B cell (primary cell): ENCODE measurements around the gene OSGEP. TPM values are rescaled to one million over a fixed set of nuclear protein-coding genes. Genes with fewer than 3 reads are reported as not detected.

Experiments
- ATAC-seq: fragments of 200-7000 bp; cut with Tn5 transposase; one replicate; pipeline ENCODE4 v1.10.0; 2021; ENCODE audit warnings: low read depth, mild to moderate bottlenecking, moderate number of reproducible peaks, moderate library complexity
- CTCF ChIA-PET: fragments of 350-600 bp; sonication (Branson Sonifier 250); formaldehyde crosslinking; loops from one replicate; lab custom pipeline; 2021; ENCODE audit warnings: antibody characterized with exemption, inconsistent platforms; lab: Charles Lee
- POLR2A ChIA-PET: fragments of 350-600 bp; sonication (Branson Sonifier 250); formaldehyde crosslinking; loops from one replicate; lab custom pipeline; 2021; ENCODE audit warnings: antibody characterized with exemption; lab: Charles Lee
- DNase-seq: peaks from one replicate; pipeline ENCODE4 v3.0.0; 2013
- H2AFZ ChIP-seq: 2 replicates; pipeline ENCODE4 v1.6.1; 2012; ENCODE audit warnings: mild to moderate bottlenecking, low read depth, low read length; ENCODE audit not compliant: insufficient read depth, poor library complexity, severe bottlenecking
- H3K27ac ChIP-seq, 2 donors: 1 replicate in 1 of 2; 2 replicates in 1 of 2; pipeline ENCODE4 v1.5.1; 2012 to 2013; ENCODE audit warnings: low read length in 2 of 2, mild to moderate bottlenecking in 2 of 2, moderate library complexity in 1 of 2
- H3K27me3 ChIP-seq, 4 experiments: fragments of 200-600 bp in 1 of 4; sonication (generic) in 1 of 4; replicated peaks in 1 of 4; 1 replicate in 2 of 4; 2 replicates in 2 of 4; pipeline versions ENCODE4 v1.6.1 to v1.7.0; 2013 to 2016; ENCODE audit warnings: low read length in 3 of 4, mild to moderate bottlenecking in 2 of 4, mixed read lengths in 1 of 4, moderate library complexity in 1 of 4; ENCODE audit not compliant: insufficient read depth in 4 of 4, control insufficient read depth in 3 of 4; ENCODE audit errors: control extremely low read depth in 1 of 4
- H3K36me3 ChIP-seq, 2 experiments: replicated peaks in 1 of 2; 1 replicate in 1 of 2; 2 replicates in 1 of 2; pipeline versions ENCODE4 v1.6.1 to v1.7.1; 2013; ENCODE audit warnings: low read length in 1 of 2; ENCODE audit not compliant: insufficient read depth in 2 of 2, control insufficient read depth in 1 of 2; ENCODE audit errors: control extremely low read depth in 1 of 2, extremely low read depth in 1 of 2
- H3K4me1 ChIP-seq, 2 donors: fragments of 200-600 bp in 1 of 2; sonication (generic) in 1 of 2; 1 replicate in 1 of 2; 2 replicates in 1 of 2; pipeline versions ENCODE4 v1.5.1 to v1.6.1; 2013 to 2017; ENCODE audit warnings: low read length in 2 of 2; ENCODE audit not compliant: control insufficient read depth in 2 of 2, insufficient read depth in 2 of 2
- H3K4me2 ChIP-seq: replicated peaks from 2 replicates; pipeline ENCODE3; 2012; ENCODE audit warnings: mild to moderate bottlenecking, low read depth, low read length; ENCODE audit not compliant: poor library complexity, severe bottlenecking
- H3K4me3 ChIP-seq, 5 experiments: fragments of 200-600 bp in 1 of 5; sonication (generic) in 1 of 5; 1 replicate in 3 of 5; 2 replicates in 2 of 5; pipeline versions ENCODE4 v1.5.1 to v1.7.0; 2011 to 2016; ENCODE audit warnings: low read length in 4 of 5, mild to moderate bottlenecking in 4 of 5, low read depth in 2 of 5, control low read depth in 1 of 5, moderate library complexity in 1 of 5; ENCODE audit not compliant: insufficient read depth in 1 of 5; ENCODE audit errors: control extremely low read depth in 1 of 5, extremely low read depth in 1 of 5
- H3K79me2 ChIP-seq: fragments of 200-600 bp; sonication (generic); one replicate; pipeline ENCODE4 v1.6.0; 2016; ENCODE audit warnings: low read length; ENCODE audit not compliant: control insufficient read depth, insufficient read depth
- H3K9ac ChIP-seq: fragments of 200-600 bp; sonication (generic); 2 replicates; pipeline ENCODE4 v1.6.1; 2017; ENCODE audit warnings: mild to moderate bottlenecking, low read length, moderate library complexity
- H3K9me3 ChIP-seq, 3 donors: one replicate each; pipeline versions ENCODE4 v1.6.1 to v1.7.1; 2013; ENCODE audit warnings: low read length in 2 of 3; ENCODE audit not compliant: control insufficient read depth in 2 of 3, insufficient read depth in 1 of 3; ENCODE audit errors: control extremely low read depth in 1 of 3
- H4K20me1 ChIP-seq: 2 replicates; pipeline ENCODE4 v1.6.0; 2012; ENCODE audit warnings: mild to moderate bottlenecking, low read length; ENCODE audit not compliant: insufficient read depth, control insufficient read depth, poor library complexity, severe bottlenecking
- H3K27ac Mint-ChIP-seq: one replicate; pipeline ENCODE4 v1.8.0; 2021; ENCODE audit warnings: mixed read lengths
- H3K27me3 Mint-ChIP-seq: one replicate; pipeline ENCODE4 v1.8.0; 2021; ENCODE audit warnings: mixed read lengths
- H3K4me1 Mint-ChIP-seq: one replicate; pipeline ENCODE4 v1.8.0; 2021; ENCODE audit warnings: mixed read lengths
- H3K4me3 Mint-ChIP-seq: one replicate; pipeline ENCODE4 v1.8.0; 2021; ENCODE audit warnings: mixed read lengths
- H3K9me3 Mint-ChIP-seq: one replicate; pipeline ENCODE4 v1.8.0; 2022; ENCODE audit warnings: mixed read lengths; ENCODE audit not compliant: insufficient read depth
- CTCF ChIP-seq: fragments of 200-600 bp; IDR thresholded peaks from one replicate; pipeline ENCODE4 v1.8.0; 2022; ENCODE audit warnings: antibody characterized with exemption, mild to moderate bottlenecking
- EZH2 ChIP-seq: IDR thresholded peaks from 2 replicates; pipeline ENCODE4 v1.6.1; 2012; ENCODE audit warnings: borderline replicate concordance, low read depth, mild to moderate bottlenecking, moderate library complexity, low read length; ENCODE audit not compliant: insufficient read depth, poor library complexity, severe bottlenecking
- WGBS: methylation state at CpG from one replicate; pipeline ENCODE4 v1.1.5; 2013; ENCODE audit warnings: missing lambda C conversion rate; ENCODE audit not compliant: insufficient coverage; 5-methylcytosine and 5-hydroxymethylcytosine counted together
- intact Hi-C: fragments of 100-400 bp; cut with micrococcal nuclease; formaldehyde crosslinking; loops from one replicate; pipeline ENCODE4 v1.10.0; 2022
- polyA plus RNA-seq: library from polyadenylated mRNA; depleted of rRNA; stranded (reverse); fragments of >200 nt; gene quantifications from 2 replicates; pipeline ENCODE4 v1.2.3, GENCODE V29; 2012
- total RNA-seq, 2 donors: library from RNA; stranded (reverse); fragments of 120-200 nt in 1 of 2; gene quantifications; 1 replicate in 1 of 2; 2 replicates in 1 of 2; pipeline versions ENCODE4 v1.2.3 to v1.2.4, GENCODE V29; 2013 to 2022

Gene OSGEP
- total and polyA plus RNA-seq, 2 donors (not counting 1 experiment from before 2014, with no cell fraction given) = 117 to 156 TPM

DNA sequence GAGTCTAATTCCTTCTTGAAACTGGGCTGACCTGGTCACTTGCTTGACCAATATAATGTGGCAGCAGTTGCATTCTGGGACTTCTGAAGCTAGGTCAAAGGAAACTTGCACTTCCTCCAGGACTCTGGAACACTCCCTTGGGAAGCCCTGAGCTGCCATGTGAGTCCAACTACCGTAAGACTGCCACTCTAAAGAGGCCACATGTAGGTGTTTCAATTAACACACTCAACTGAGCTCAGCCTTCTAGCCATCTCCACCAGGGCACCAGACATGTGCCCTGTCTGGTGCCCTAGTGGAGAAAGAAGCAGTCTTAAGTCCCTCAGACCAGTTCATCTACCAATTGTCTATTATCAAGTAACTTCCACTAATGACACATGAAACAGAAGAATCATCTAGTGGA lies 35.2 kb downstream of the OSGEP start:
- intact Hi-C loops = no loop called here
- ATAC-seq (no peak), DNase-seq (no peak)
- no peaks in the 10 kb centered on the region for H3K27me3 Mint-ChIP-seq
- H3K9me3 Mint-ChIP-seq = no peaks in the 10 kb centered on the region
- H3K4me2 ChIP-seq = no peak overlapping the region
- peak overlapping the region in 1 of 2 donors; percentile 3 for H3K27ac ChIP-seq
- H3K9ac ChIP-seq = no peak overlapping the region
- no peaks in the 10 kb centered on the region for H4K20me1 ChIP-seq
- H3K4me3 Mint-ChIP-seq = no peak overlapping the region
- WGBS = 0% methylated on average over 1 of the region's 1 CpG
- no peaks in the 10 kb centered on the region for H3K9me3 ChIP-seq
- H3K36me3 ChIP-seq = no peaks in the 10 kb centered on the region
- ChIA-PET POLR2A (no interaction called here), CTCF (interaction anchor here (1.3 kb wide), 1 partner anchor 91 kb away, joined by 5 read pairs; no protein-coding TSS in a partner anchor)
- H3K27me3 ChIP-seq = no peaks in the 10 kb centered on the region
- no peak overlapping the region for H3K4me3 ChIP-seq
- peaks cover 12% of the 10 kb centered on the region for H3K79me2 ChIP-seq
- no peak for TF ChIP-seq CTCF
- TF ChIP-seq EZH2 = no peak
- H3K27ac Mint-ChIP-seq = no peak overlapping the region
- H3K4me1 ChIP-seq = peaks cover 16 to 17% of the 10 kb centered on the region in 2 donors
- H2AFZ ChIP-seq = peak overlapping the region; percentile 38
- H3K4me1 Mint-ChIP-seq = peaks cover 22% of the 10 kb centered on the region

DNA sequence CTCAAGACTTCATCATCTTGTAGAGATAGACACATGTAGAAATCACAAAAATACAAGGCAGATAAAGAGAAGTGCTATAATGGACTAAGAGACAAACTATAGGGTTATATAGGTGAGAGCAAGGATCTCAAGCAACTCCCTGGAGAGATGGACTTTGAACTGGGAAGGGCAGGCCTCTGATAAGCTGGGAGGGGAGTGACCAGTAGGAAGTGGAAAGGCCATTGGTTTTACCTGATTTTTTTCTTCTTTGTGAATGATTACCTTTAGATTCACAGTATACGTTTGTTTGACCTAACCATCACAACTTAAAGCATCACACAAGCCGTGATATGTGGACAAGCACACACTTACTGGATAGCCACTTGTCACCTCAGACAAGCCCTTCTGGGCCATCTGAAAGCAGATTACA lies 36.1 kb downstream of the OSGEP start:
- no peaks in the 10 kb centered on the region for H3K27me3 ChIP-seq
- H3K4me1 ChIP-seq = peaks cover 22 to 24% of the 10 kb centered on the region in 2 donors
- H2AFZ ChIP-seq = no peak overlapping the region
- no peak overlapping the region for H3K4me2 ChIP-seq
- no peak for TF ChIP-seq CTCF
- no peak for TF ChIP-seq EZH2
- Mint-ChIP-seq H3K4me3 (no peak overlapping the region), H3K4me1 (peaks cover 30% of the 10 kb centered on the region), H3K9me3 (no peaks in the 10 kb centered on the region), H3K27ac (no peak overlapping the region), H3K27me3 (no peaks in the 10 kb centered on the region)
- H3K36me3 ChIP-seq = no peaks in the 10 kb centered on the region
- no peak overlapping the region for H3K9ac ChIP-seq
- POLR2A ChIA-PET = no interaction called here
- no peak overlapping the region for H3K4me3 ChIP-seq
- H3K79me2 ChIP-seq = peaks cover 21% of the 10 kb centered on the region
- H3K27ac ChIP-seq = no peak overlapping the region
- intact Hi-C loops = no loop called here
- CTCF ChIA-PET = interaction anchor here (0.6 to 1.3 kb wide), 2 partner anchors 90 to 112 kb away, joined by 5 read pairs; no protein-coding TSS in a partner anchor
- ATAC-seq (no peak), DNase-seq (no peak)
- no peaks in the 10 kb centered on the region for H3K9me3 ChIP-seq
- no peaks in the 10 kb centered on the region for H4K20me1 ChIP-seq
- 100% methylated on average over 2 of the region's 2 CpGs for WGBS
